ENCODE measurements around the gene SPINK2.

SPINK2 gene

DNA sequence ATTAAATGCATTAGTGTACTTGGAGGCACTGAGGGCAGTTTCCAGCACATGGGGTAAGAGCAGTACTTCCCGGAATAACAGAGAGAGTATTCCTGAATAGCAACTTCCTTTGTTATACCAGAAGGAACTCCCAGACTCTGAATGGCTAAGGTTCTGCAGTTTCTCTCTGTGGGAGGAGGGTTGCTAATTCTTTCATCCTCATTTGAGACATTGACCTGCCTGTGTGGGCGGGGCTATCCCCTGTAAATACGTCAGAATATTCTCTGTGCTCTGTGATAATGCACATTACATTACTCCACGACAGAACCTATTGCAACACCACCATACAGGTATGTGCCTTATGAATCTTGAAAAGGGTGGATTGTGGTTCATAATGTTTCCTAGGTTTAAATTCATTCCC is 52.7 kb downstream of the SPINK2 start:
- no peaks in the 10 kb centered on the region for H3K9me3 ChIP-seq
- no peaks in the 10 kb centered on the region for H3K27me3 ChIP-seq
- no peaks in the 10 kb centered on the region for H3K4me1 ChIP-seq
- intact Hi-C loops (cut with DNase I; ENCODE audit: low total_unique reads) = no loop called here
- DNase-seq = no peak
- no peak overlapping the region for H3K27ac ChIP-seq
- H3K4me3 ChIP-seq = no peak overlapping the region
- TF ChIP-seq, protein P1, sequence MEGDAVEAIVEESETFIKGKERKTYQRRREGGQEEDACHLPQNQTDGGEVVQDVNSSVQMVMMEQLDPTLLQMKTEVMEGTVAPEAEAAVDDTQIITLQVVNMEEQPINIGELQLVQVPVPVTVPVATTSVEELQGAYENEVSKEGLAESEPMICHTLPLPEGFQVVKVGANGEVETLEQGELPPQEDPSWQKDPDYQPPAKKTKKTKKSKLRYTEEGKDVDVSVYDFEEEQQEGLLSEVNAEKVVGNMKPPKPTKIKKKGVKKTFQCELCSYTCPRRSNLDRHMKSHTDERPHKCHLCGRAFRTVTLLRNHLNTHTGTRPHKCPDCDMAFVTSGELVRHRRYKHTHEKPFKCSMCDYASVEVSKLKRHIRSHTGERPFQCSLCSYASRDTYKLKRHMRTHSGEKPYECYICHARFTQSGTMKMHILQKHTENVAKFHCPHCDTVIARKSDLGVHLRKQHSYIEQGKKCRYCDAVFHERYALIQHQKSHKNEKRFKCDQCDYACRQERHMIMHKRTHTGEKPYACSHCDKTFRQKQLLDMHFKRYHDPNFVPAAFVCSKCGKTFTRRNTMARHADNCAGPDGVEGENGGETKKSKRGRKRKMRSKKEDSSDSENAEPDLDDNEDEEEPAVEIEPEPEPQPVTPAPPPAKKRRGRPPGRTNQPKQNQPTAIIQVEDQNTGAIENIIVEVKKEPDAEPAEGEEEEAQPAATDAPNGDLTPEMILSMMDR (IDR thresholded peaks at IDR 0.05) = no peak
- H3K36me3 ChIP-seq = no peaks in the 10 kb centered on the region

- no peaks in the 10 kb centered on the region for H3K36me3 ChIP-seq
- no peak overlapping the region for H3K27ac ChIP-seq
- TF ChIP-seq, protein P1 (IDR thresholded peaks at IDR 0.05) = no peak
Observed at GRCh38 chr4:56768316-56768715, 53.2 kb downstream of the SPINK2 start.

DNA sequence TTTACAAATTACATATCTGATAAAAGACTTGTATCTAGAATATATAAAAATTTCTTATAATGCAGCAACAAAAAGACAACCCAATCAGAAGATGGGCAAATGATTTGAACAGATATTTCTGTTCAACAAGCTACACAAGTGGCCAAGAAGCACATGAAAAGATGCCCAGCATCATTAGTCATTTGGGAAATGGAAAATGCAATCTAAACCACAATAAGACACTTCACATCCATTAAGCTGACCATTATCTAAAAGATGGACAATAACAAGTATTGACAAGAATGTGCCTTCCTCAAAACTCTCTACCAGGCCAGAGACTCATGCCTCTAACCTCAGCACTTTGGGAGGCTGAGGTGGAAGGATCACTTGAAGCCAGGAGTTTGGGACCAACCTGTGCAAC is 53.9 kb downstream of the SPINK2 start:
- intact Hi-C loops (cut with DNase I; ENCODE audit: low total_unique reads) = no loop called here
- Histone ChIP-seq H3K27ac (no peak overlapping the region), H3K27me3 (no peaks in the 10 kb centered on the region), H3K9me3 (no peaks in the 10 kb centered on the region), H3K4me3 (no peak overlapping the region), H3K4me1 (no peaks in the 10 kb centered on the region), H3K36me3 (no peaks in the 10 kb centered on the region)
- no peak for DNase-seq
- TF ChIP-seq, protein P1 (IDR thresholded peaks at IDR 0.05) = no peak

More at GRCh38 chr4:56768316-56768715, 53.2 kb downstream of the SPINK2 start:
- Histone ChIP-seq H3K4me1 (no peaks in the 10 kb centered on the region), H3K27me3 (no peaks in the 10 kb centered on the region), H3K9me3 (no peaks in the 10 kb centered on the region), H3K4me3 (no peak overlapping the region)
- intact Hi-C loops (cut with DNase I; ENCODE audit: low total_unique reads) = no loop called here
- no peak for DNase-seq

DNA sequence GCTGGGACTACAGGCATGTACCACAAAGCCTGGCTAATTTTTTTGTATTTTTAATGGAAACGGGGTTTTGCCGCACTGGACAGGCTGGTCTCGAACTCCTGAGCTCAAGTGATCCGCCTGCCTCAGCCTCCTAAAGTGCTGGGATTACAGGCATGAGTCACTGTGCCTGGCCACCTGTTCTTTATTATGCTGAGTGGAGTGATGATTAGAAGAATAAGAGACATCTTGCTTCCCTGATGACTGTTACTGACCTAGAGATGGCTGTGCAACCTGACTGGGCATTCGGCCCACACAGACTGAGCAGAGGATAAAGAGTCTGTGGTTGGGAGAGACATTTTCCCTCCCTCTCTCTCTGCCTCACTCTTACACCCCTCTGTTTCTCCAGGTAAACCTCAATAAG is 56.7 kb downstream of the SPINK2 start:
- no peak for DNase-seq
- no peaks in the 10 kb centered on the region for H3K36me3 ChIP-seq
- no peak overlapping the region for H3K27ac ChIP-seq
- no peaks in the 10 kb centered on the region for H3K27me3 ChIP-seq
- H3K9me3 ChIP-seq = no peaks in the 10 kb centered on the region
- TF ChIP-seq, protein P1 (IDR thresholded peaks at IDR 0.05) = no peak
- H3K4me1 ChIP-seq = no peaks in the 10 kb centered on the region
- intact Hi-C loops (cut with DNase I; ENCODE audit: low total_unique reads) = no loop called here
- H3K4me3 ChIP-seq = no peak overlapping the region

- Histone ChIP-seq H3K4me3 (no peak overlapping the region), H3K27me3 (no peaks in the 10 kb centered on the region), H3K36me3 (no peaks in the 10 kb centered on the region), H3K4me1 (no peaks in the 10 kb centered on the region), H3K27ac (no peak overlapping the region), H3K9me3 (no peaks in the 10 kb centered on the region)
- no peak for DNase-seq
- TF ChIP-seq, protein P1 (IDR thresholded peaks at IDR 0.05) = no peak
- intact Hi-C loops (cut with DNase I; ENCODE audit: low total_unique reads) = no loop called here
Observed at GRCh38 chr4:56764223-56764622, 57.3 kb downstream of the SPINK2 start.

Measured in tibial artery (tissue), 4 donors.